ENCODE data around the gene KRT2.

- TF ChIP-seq, protein P1, sequence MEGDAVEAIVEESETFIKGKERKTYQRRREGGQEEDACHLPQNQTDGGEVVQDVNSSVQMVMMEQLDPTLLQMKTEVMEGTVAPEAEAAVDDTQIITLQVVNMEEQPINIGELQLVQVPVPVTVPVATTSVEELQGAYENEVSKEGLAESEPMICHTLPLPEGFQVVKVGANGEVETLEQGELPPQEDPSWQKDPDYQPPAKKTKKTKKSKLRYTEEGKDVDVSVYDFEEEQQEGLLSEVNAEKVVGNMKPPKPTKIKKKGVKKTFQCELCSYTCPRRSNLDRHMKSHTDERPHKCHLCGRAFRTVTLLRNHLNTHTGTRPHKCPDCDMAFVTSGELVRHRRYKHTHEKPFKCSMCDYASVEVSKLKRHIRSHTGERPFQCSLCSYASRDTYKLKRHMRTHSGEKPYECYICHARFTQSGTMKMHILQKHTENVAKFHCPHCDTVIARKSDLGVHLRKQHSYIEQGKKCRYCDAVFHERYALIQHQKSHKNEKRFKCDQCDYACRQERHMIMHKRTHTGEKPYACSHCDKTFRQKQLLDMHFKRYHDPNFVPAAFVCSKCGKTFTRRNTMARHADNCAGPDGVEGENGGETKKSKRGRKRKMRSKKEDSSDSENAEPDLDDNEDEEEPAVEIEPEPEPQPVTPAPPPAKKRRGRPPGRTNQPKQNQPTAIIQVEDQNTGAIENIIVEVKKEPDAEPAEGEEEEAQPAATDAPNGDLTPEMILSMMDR (IDR thresholded peaks at IDR 0.05): no peak
- TF ChIP-seq POLR2A (IDR thresholded peaks at IDR 0.05): no peak
Observed at GRCh38 chr12:52651726-52652261, at the start of gene KRT2.

Measured in Peyer's patch (tissue), 4 donors.